Measurements from ENCODE around the gene ART1.

ART1 gene

GRCh38 chr11:3615998-3616397, 28.9 kb upstream of the ART1 start:
- no peaks in the 10 kb centered on the region for H3K27me3 ChIP-seq (ENCODE audit: low read depth, low read length)
- H3K4me3 ChIP-seq (ENCODE audit: low read depth in 1 of 2, low read length in 2 of 2): no peak overlapping the region
- no peaks in the 10 kb centered on the region for H3K9me3 ChIP-seq (ENCODE audit: control insufficient read depth in 1 of 2, low read length in 2 of 2)
- H3K36me3 ChIP-seq (ENCODE audit: control insufficient read depth in 1 of 2, insufficient read depth in 2 of 2, low read length in 2 of 2): no peaks in the 10 kb centered on the region
- no peaks in the 10 kb centered on the region for H3K4me1 ChIP-seq (ENCODE audit: control insufficient read depth in 1 of 2, insufficient read depth in 2 of 2, low read length in 2 of 2)
- H3K27ac ChIP-seq (ENCODE audit: low read length): no peak overlapping the region

GRCh38 chr11:3616721-3617460, 28.0 kb upstream of the ART1 start:
- Histone ChIP-seq H3K27me3 (ENCODE audit: low read depth, low read length) (no peaks in the 10 kb centered on the region), H3K27ac (ENCODE audit: low read length) (no peak overlapping the region), H3K4me1 (ENCODE audit: control insufficient read depth in 1 of 2, insufficient read depth in 2 of 2, low read length in 2 of 2) (no peaks in the 10 kb centered on the region), H3K36me3 (ENCODE audit: control insufficient read depth in 1 of 2, insufficient read depth in 2 of 2, low read length in 2 of 2) (no peaks in the 10 kb centered on the region), H3K9me3 (ENCODE audit: control insufficient read depth in 1 of 2, low read length in 2 of 2) (no peaks in the 10 kb centered on the region), H3K4me3 (ENCODE audit: low read depth in 1 of 2, low read length in 2 of 2) (no peak overlapping the region)

GRCh38 chr11:3617990-3618389, 26.9 kb upstream of the ART1 start:
- no peaks in the 10 kb centered on the region for H3K27me3 ChIP-seq (ENCODE audit: low read depth, low read length)
- no peaks in the 10 kb centered on the region for H3K36me3 ChIP-seq (ENCODE audit: control insufficient read depth in 1 of 2, insufficient read depth in 2 of 2, low read length in 2 of 2)
- no peak overlapping the region for H3K4me3 ChIP-seq (ENCODE audit: low read depth in 1 of 2, low read length in 2 of 2)
- no peaks in the 10 kb centered on the region for H3K4me1 ChIP-seq (ENCODE audit: control insufficient read depth in 1 of 2, insufficient read depth in 2 of 2, low read length in 2 of 2)
- no peak overlapping the region for H3K27ac ChIP-seq (ENCODE audit: low read length)
- H3K9me3 ChIP-seq (ENCODE audit: control insufficient read depth in 1 of 2, low read length in 2 of 2): no peaks in the 10 kb centered on the region

GRCh38 chr11:3622521-3622920, 22.4 kb upstream of the ART1 start:
- Histone ChIP-seq H3K36me3 (ENCODE audit: control insufficient read depth in 1 of 2, insufficient read depth in 2 of 2, low read length in 2 of 2) (no peaks in the 10 kb centered on the region), H3K4me3 (ENCODE audit: low read depth in 1 of 2, low read length in 2 of 2) (no peak overlapping the region), H3K9me3 (ENCODE audit: control insufficient read depth in 1 of 2, low read length in 2 of 2) (no peaks in the 10 kb centered on the region), H3K27me3 (ENCODE audit: low read depth, low read length) (no peaks in the 10 kb centered on the region), H3K27ac (ENCODE audit: low read length) (no peak overlapping the region), H3K4me1 (ENCODE audit: control insufficient read depth in 1 of 2, insufficient read depth in 2 of 2, low read length in 2 of 2) (no peaks in the 10 kb centered on the region)

- H3K36me3 ChIP-seq (ENCODE audit: control insufficient read depth in 1 of 2, insufficient read depth in 2 of 2, low read length in 2 of 2): no peaks in the 10 kb centered on the region
- H3K4me3 ChIP-seq (ENCODE audit: low read depth in 1 of 2, low read length in 2 of 2): no peak overlapping the region
- no peaks in the 10 kb centered on the region for H3K9me3 ChIP-seq (ENCODE audit: control insufficient read depth in 1 of 2, low read length in 2 of 2)
- no peak overlapping the region for H3K27ac ChIP-seq (ENCODE audit: low read length)
- H3K4me1 ChIP-seq (ENCODE audit: control insufficient read depth in 1 of 2, insufficient read depth in 2 of 2, low read length in 2 of 2): no peaks in the 10 kb centered on the region
- no peaks in the 10 kb centered on the region for H3K27me3 ChIP-seq (ENCODE audit: low read depth, low read length)
Observed at GRCh38 chr11:3623121-3623520, 21.8 kb upstream of the ART1 start.

- H3K27me3 ChIP-seq (ENCODE audit: low read depth, low read length): no peaks in the 10 kb centered on the region
- no peak overlapping the region for H3K4me3 ChIP-seq (ENCODE audit: low read depth in 1 of 2, low read length in 2 of 2)
- no peaks in the 10 kb centered on the region for H3K36me3 ChIP-seq (ENCODE audit: control insufficient read depth in 1 of 2, insufficient read depth in 2 of 2, low read length in 2 of 2)
- no peaks in the 10 kb centered on the region for H3K4me1 ChIP-seq (ENCODE audit: control insufficient read depth in 1 of 2, insufficient read depth in 2 of 2, low read length in 2 of 2)
- no peak overlapping the region for H3K27ac ChIP-seq (ENCODE audit: low read length)
- no peaks in the 10 kb centered on the region for H3K9me3 ChIP-seq (ENCODE audit: control insufficient read depth in 1 of 2, low read length in 2 of 2)
Observed at GRCh38 chr11:3623767-3624458, 21.0 kb upstream of the ART1 start.

- Histone ChIP-seq H3K36me3 (ENCODE audit: control insufficient read depth in 1 of 2, insufficient read depth in 2 of 2, low read length in 2 of 2) (no peaks in the 10 kb centered on the region), H3K27me3 (ENCODE audit: low read depth, low read length) (no peaks in the 10 kb centered on the region), H3K4me3 (ENCODE audit: low read depth in 1 of 2, low read length in 2 of 2) (no peak overlapping the region), H3K4me1 (ENCODE audit: control insufficient read depth in 1 of 2, insufficient read depth in 2 of 2, low read length in 2 of 2) (no peaks in the 10 kb centered on the region), H3K9me3 (ENCODE audit: control insufficient read depth in 1 of 2, low read length in 2 of 2) (no peaks in the 10 kb centered on the region), H3K27ac (ENCODE audit: low read length) (no peak overlapping the region)
Observed at GRCh38 chr11:3626250-3626960, 18.5 kb upstream of the ART1 start.

GRCh38 chr11:3627291-3627690, 17.6 kb upstream of the ART1 start:
- H3K27ac ChIP-seq (ENCODE audit: low read length): no peak overlapping the region
- no peaks in the 10 kb centered on the region for H3K27me3 ChIP-seq (ENCODE audit: low read depth, low read length)
- H3K9me3 ChIP-seq (ENCODE audit: control insufficient read depth in 1 of 2, low read length in 2 of 2): no peaks in the 10 kb centered on the region
- H3K36me3 ChIP-seq (ENCODE audit: control insufficient read depth in 1 of 2, insufficient read depth in 2 of 2, low read length in 2 of 2): no peaks in the 10 kb centered on the region
- H3K4me1 ChIP-seq (ENCODE audit: control insufficient read depth in 1 of 2, insufficient read depth in 2 of 2, low read length in 2 of 2): no peaks in the 10 kb centered on the region
- no peak overlapping the region for H3K4me3 ChIP-seq (ENCODE audit: low read depth in 1 of 2, low read length in 2 of 2)

GRCh38 chr11:3631331-3631730, 13.6 kb upstream of the ART1 start:
- Histone ChIP-seq H3K9me3 (ENCODE audit: control insufficient read depth in 1 of 2, low read length in 2 of 2) (no peaks in the 10 kb centered on the region), H3K27ac (ENCODE audit: low read length) (no peak overlapping the region), H3K36me3 (ENCODE audit: control insufficient read depth in 1 of 2, insufficient read depth in 2 of 2, low read length in 2 of 2) (no peaks in the 10 kb centered on the region)

GRCh38 chr11:3632070-3632660, 12.8 kb upstream of the ART1 start:
- no peak overlapping the region for H3K27ac ChIP-seq (ENCODE audit: low read length)
- H3K4me3 ChIP-seq (ENCODE audit: low read depth in 1 of 2, low read length in 2 of 2): no peak overlapping the region
- no peaks in the 10 kb centered on the region for H3K4me1 ChIP-seq (ENCODE audit: control insufficient read depth in 1 of 2, insufficient read depth in 2 of 2, low read length in 2 of 2)
- H3K9me3 ChIP-seq (ENCODE audit: control insufficient read depth in 1 of 2, low read length in 2 of 2): no peaks in the 10 kb centered on the region
- H3K27me3 ChIP-seq (ENCODE audit: low read depth, low read length): no peaks in the 10 kb centered on the region
- no peaks in the 10 kb centered on the region for H3K36me3 ChIP-seq (ENCODE audit: control insufficient read depth in 1 of 2, insufficient read depth in 2 of 2, low read length in 2 of 2)

More at GRCh38 chr11:3631331-3631730, 13.6 kb upstream of the ART1 start:
- Histone ChIP-seq H3K4me1 (ENCODE audit: control insufficient read depth in 1 of 2, insufficient read depth in 2 of 2, low read length in 2 of 2) (no peaks in the 10 kb centered on the region), H3K4me3 (ENCODE audit: low read depth in 1 of 2, low read length in 2 of 2) (no peak overlapping the region), H3K27me3 (ENCODE audit: low read depth, low read length) (no peaks in the 10 kb centered on the region)

GRCh38 chr11:3635641-3636375, 9.1 kb upstream of the ART1 start:
- H3K27ac ChIP-seq (ENCODE audit: low read length): no peak overlapping the region
- H3K36me3 ChIP-seq (ENCODE audit: control insufficient read depth in 1 of 2, insufficient read depth in 2 of 2, low read length in 2 of 2): no peaks in the 10 kb centered on the region
- no peaks in the 10 kb centered on the region for H3K27me3 ChIP-seq (ENCODE audit: low read depth, low read length)
- H3K9me3 ChIP-seq (ENCODE audit: control insufficient read depth in 1 of 2, low read length in 2 of 2): no peaks in the 10 kb centered on the region
- no peak overlapping the region for H3K4me3 ChIP-seq (ENCODE audit: low read depth in 1 of 2, low read length in 2 of 2)
- no peaks in the 10 kb centered on the region for H3K4me1 ChIP-seq (ENCODE audit: control insufficient read depth in 1 of 2, insufficient read depth in 2 of 2, low read length in 2 of 2)

Data from muscle layer of duodenum (tissue), 2 donors.